ENCODE results near the gene MAST1.
A peak's percentile ranks its signal among the peaks of the same experiment; 100 is the strongest.

MAST1 gene

GRCh38 chr19:12891553-12892021 lies 53.3 kb downstream of the MAST1 start:
- no peaks in the 10 kb centered on the region for H3K27me3 ChIP-seq (ENCODE audit: control insufficient read depth, insufficient read depth, low read length)
- peak overlapping the region; percentile 84 for H2AFZ ChIP-seq
- no peaks in the 10 kb centered on the region for H3K36me3 ChIP-seq (ENCODE audit: control insufficient read depth, insufficient read depth, low read length)
- peak overlapping the region; percentile 96 for H3K4me3 ChIP-seq (ENCODE audit: low read depth, low read length)
- H3K4me1 ChIP-seq: no peaks in the 10 kb centered on the region
- H3K4me2 ChIP-seq (ENCODE audit: low read length): peak overlapping the region; percentile 97
- no peak overlapping the region for H3K9ac ChIP-seq
- no peaks in the 10 kb centered on the region for H3K9me3 ChIP-seq (ENCODE audit: control insufficient read depth, low read length)
- H3K79me2 ChIP-seq: no peaks in the 10 kb centered on the region
- TF ChIP-seq CTCF (IDR thresholded peaks at IDR 0.05): no peak
- no peak overlapping the region for H3K27ac ChIP-seq

- no peak for TF ChIP-seq CTCF (IDR thresholded peaks at IDR 0.05)
- Histone ChIP-seq H3K4me2 (ENCODE audit: low read length) (no peak overlapping the region), H3K9ac (no peak overlapping the region), H3K27ac (no peak overlapping the region), H3K4me3 (ENCODE audit: low read depth, low read length) (no peak overlapping the region), H3K79me2 (no peaks in the 10 kb centered on the region), H3K36me3 (ENCODE audit: control insufficient read depth, insufficient read depth, low read length) (no peaks in the 10 kb centered on the region), H3K27me3 (ENCODE audit: control insufficient read depth, insufficient read depth, low read length) (no peaks in the 10 kb centered on the region), H3K9me3 (ENCODE audit: control insufficient read depth, low read length) (no peaks in the 10 kb centered on the region), H2AFZ (no peak overlapping the region), H3K4me1 (no peaks in the 10 kb centered on the region)
Observed at GRCh38 chr19:12893582-12893981, 55.3 kb downstream of the MAST1 start.

GRCh38 chr19:12896460-12896859 lies 58.1 kb downstream of the MAST1 start:
- Histone ChIP-seq H3K36me3 (ENCODE audit: control insufficient read depth, insufficient read depth, low read length) (no peaks in the 10 kb centered on the region), H3K27me3 (ENCODE audit: control insufficient read depth, insufficient read depth, low read length) (no peaks in the 10 kb centered on the region), H3K4me3 (ENCODE audit: low read depth, low read length) (no peak overlapping the region), H3K9me3 (ENCODE audit: control insufficient read depth, low read length) (no peaks in the 10 kb centered on the region), H3K27ac (no peak overlapping the region), H3K9ac (no peak overlapping the region), H3K79me2 (no peaks in the 10 kb centered on the region), H3K4me2 (ENCODE audit: low read length) (no peak overlapping the region), H2AFZ (no peak overlapping the region), H3K4me1 (no peaks in the 10 kb centered on the region)
- no peak for TF ChIP-seq CTCF (IDR thresholded peaks at IDR 0.05)

GRCh38 chr19:12899891-12900518 lies 61.7 kb downstream of the MAST1 start:
- no peak for TF ChIP-seq CTCF (IDR thresholded peaks at IDR 0.05)
- Histone ChIP-seq H3K4me3 (ENCODE audit: low read depth, low read length) (no peak overlapping the region), H3K4me1 (no peaks in the 10 kb centered on the region), H3K79me2 (no peaks in the 10 kb centered on the region), H2AFZ (no peak overlapping the region), H3K27me3 (ENCODE audit: control insufficient read depth, insufficient read depth, low read length) (no peaks in the 10 kb centered on the region), H3K9me3 (ENCODE audit: control insufficient read depth, low read length) (no peaks in the 10 kb centered on the region), H3K9ac (no peak overlapping the region), H3K36me3 (ENCODE audit: control insufficient read depth, insufficient read depth, low read length) (no peaks in the 10 kb centered on the region), H3K4me2 (ENCODE audit: low read length) (no peak overlapping the region), H3K27ac (no peak overlapping the region)

- H3K27me3 ChIP-seq (ENCODE audit: control insufficient read depth, insufficient read depth, low read length): no peaks in the 10 kb centered on the region
- no peak for TF ChIP-seq CTCF (IDR thresholded peaks at IDR 0.05)
Observed at GRCh38 chr19:12907166-12907565, 68.9 kb downstream of the MAST1 start.

More at GRCh38 chr19:12907166-12907565, 68.9 kb downstream of the MAST1 start:
- Histone ChIP-seq H3K36me3 (ENCODE audit: control insufficient read depth, insufficient read depth, low read length) (no peaks in the 10 kb centered on the region), H3K4me1 (no peaks in the 10 kb centered on the region), H3K9ac (no peak overlapping the region), H3K4me3 (ENCODE audit: low read depth, low read length) (no peak overlapping the region), H3K79me2 (no peaks in the 10 kb centered on the region), H3K9me3 (ENCODE audit: control insufficient read depth, low read length) (no peaks in the 10 kb centered on the region), H2AFZ (no peak overlapping the region), H3K4me2 (ENCODE audit: low read length) (no peak overlapping the region), H3K27ac (no peak overlapping the region)

Measured in parathyroid adenoma (tissue), 2 donors.